HepG2 (cell line): ENCODE data around the gene ARMC3. TPM values are rescaled to one million over a fixed set of nuclear protein-coding genes. Genes with fewer than 3 reads are reported as not detected.

Experiments used
- ATAC-seq: fragments of 200-7000 bp; cut with Tn5 transposase; 3 replicates; pipeline ENCODE4 v1.9.1; 2020; ENCODE audit warnings: mild to moderate bottlenecking, moderate library complexity
- BruUV-seq: library from RNA; stranded (reverse); fragments of 400-500 nt; replicated peaks from 2 replicates; lab custom pipeline; 2021; lab: Mats Ljungman, UMichigan
- CTCF ChIA-PET: fragments of 300-600 bp; formaldehyde crosslinking; extraction: SDS; loops from one replicate; lab custom pipeline; 2021; ENCODE audit warnings: low total read pairs, inconsistent platforms, low intra/inter-chr PET ratio; lab: Yijun Ruan, JAX
- POLR2A ChIA-PET: fragments of 350-600 bp; sonication (Branson Sonifier 250); formaldehyde crosslinking; loops from one replicate; lab custom pipeline; 2020; ENCODE audit warnings: antibody characterized with exemption, inconsistent platforms; lab: Yijun Ruan, JAX
- DNase-seq: peaks from one replicate; pipeline ENCODE4 v3.0.0-alpha.2; 2015; ENCODE audit warnings: low spot score
- FAIRE-seq: peaks from 3 replicates; lab custom pipeline; 2011; peaks lifted over from hg19 to GRCh38; lab: Jason Lieb, UNC
- H2AFZ ChIP-seq: one replicate; pipeline ENCODE4 v1.6.1; 2011; ENCODE audit warnings: low read length, inconsistent platforms
- H3K27ac ChIP-seq: fragments of 300-600 bp; 3 replicates; pipeline ENCODE4 v1.8.0; 2011; ENCODE audit warnings: mixed run types, mild to moderate bottlenecking, mixed read lengths, low read length, inconsistent platforms; ENCODE audit not compliant: insufficient read depth; ENCODE audit errors: extremely low read length
- H3K27me3 ChIP-seq, 2 experiments: fragments of 200-600 bp in 1 of 2; 2 replicates in 1 of 2; 3 replicates in 1 of 2; pipeline versions ENCODE4 v1.6.0 to v1.8.0; 2011; ENCODE audit warnings: low read length in 2 of 2, mild to moderate bottlenecking in 2 of 2, moderate library complexity in 2 of 2, inconsistent platforms in 1 of 2; ENCODE audit not compliant: insufficient read depth in 2 of 2, control insufficient read depth in 1 of 2
- H3K36me3 ChIP-seq, 2 experiments: fragments of 200-600 bp in 1 of 2; replicated peaks in 1 of 2; 2 replicates in 1 of 2; 3 replicates in 1 of 2; pipeline versions ENCODE4 v1.5.1 to v1.8.0; 2011; ENCODE audit warnings: low read length in 2 of 2, inconsistent platforms in 1 of 2; ENCODE audit not compliant: insufficient read depth in 2 of 2, control insufficient read depth in 1 of 2
- H3K4me1 ChIP-seq: 2 replicates; pipeline ENCODE4 v1.5.1; 2012; ENCODE audit warnings: low read length, inconsistent platforms; ENCODE audit not compliant: insufficient read depth
- H3K4me2 ChIP-seq: 2 replicates; pipeline ENCODE4 v1.6.0; 2011; ENCODE audit warnings: low read depth, low read length, inconsistent platforms
- H3K4me3 ChIP-seq, 3 experiments: fragments of 200-600 bp in 1 of 3; sonication (generic), shearing (Covaris generic) in 1 of 3; replicated peaks in 1 of 3; 2 replicates each; pipeline ENCODE4 v1.5.1; 2011 to 2016; ENCODE audit warnings: low read length in 3 of 3, inconsistent platforms in 2 of 3, low read depth in 2 of 3, mild to moderate bottlenecking in 2 of 3, control low read depth in 1 of 3, mixed read lengths in 1 of 3; ENCODE audit not compliant: insufficient read depth in 1 of 3
- H3K79me2 ChIP-seq: one replicate; pipeline ENCODE4 v1.6.1; 2011; ENCODE audit warnings: low read length, inconsistent platforms; ENCODE audit not compliant: insufficient read depth
- H3K9ac ChIP-seq: 2 replicates; pipeline ENCODE4 v1.6.0; 2011; ENCODE audit warnings: mild to moderate bottlenecking, low read depth, low read length, inconsistent platforms; ENCODE audit not compliant: insufficient read depth
- H3K9me3 ChIP-seq: 2 replicates; pipeline ENCODE4 v1.5.1; 2012; ENCODE audit warnings: mild to moderate bottlenecking, low read length
- H4K20me1 ChIP-seq: 2 replicates; pipeline ENCODE4 v1.6.0; 2011; ENCODE audit warnings: inconsistent platforms, mild to moderate bottlenecking, low read length, moderate library complexity; ENCODE audit not compliant: insufficient read depth
- ATRX ChIP-seq: sonication (generic); formaldehyde crosslinking; IDR thresholded peaks from 2 replicates; pipeline ENCODE4 v1.4.0; 2020; ENCODE audit warnings: missing genetic modification reagents, borderline replicate concordance
- HDAC1 ChIP-seq: sonication (generic); formaldehyde crosslinking; IDR thresholded peaks from 2 replicates; pipeline ENCODE4 v1.5.1; 2020; ENCODE audit warnings: mild to moderate bottlenecking, missing genetic modification reagents
- KLF16 ChIP-seq, 2 experiments: sonication (generic) in 1 of 2; formaldehyde crosslinking in 1 of 2; IDR thresholded peaks; 2 replicates each; pipeline versions ENCODE4 v1.6.1 to v1.8.0; 2016 to 2023; ENCODE audit warnings: missing genetic modification reagents in 2 of 2, missing compliant biosample characterization in 1 of 2
- MEIS1 ChIP-seq: sonication (generic); formaldehyde crosslinking; IDR thresholded peaks from 2 replicates; pipeline ENCODE4 v1.9.0; 2021; ENCODE audit warnings: mild to moderate bottlenecking, missing genetic modification reagents, moderate library complexity, borderline replicate concordance
- SMC3 ChIP-seq: IDR thresholded peaks from 2 replicates; pipeline ENCODE4 v1.6.1; 2011; ENCODE audit warnings: low read length, improper control_type of control experiment
- TAF15 ChIP-seq: fragments of 200-400 bp; formaldehyde crosslinking; IDR thresholded peaks from one replicate; pipeline ENCODE4 v1.6.1; 2018; ENCODE audit warnings: mild to moderate bottlenecking, low read depth, low read length; ENCODE audit not compliant: poor library complexity, severe bottlenecking
- ZNF160 ChIP-seq: sonication (generic); formaldehyde crosslinking; IDR thresholded peaks from 2 replicates; pipeline ENCODE4 v1.8.0; 2022; ENCODE audit warnings: mild to moderate bottlenecking, inconsistent platforms, missing genetic modification reagents
- ZNF234 ChIP-seq: sonication (generic); formaldehyde crosslinking; conservative IDR thresholded peaks from 2 replicates; pipeline ENCODE4 v1.5.1; 2020; ENCODE audit warnings: mild to moderate bottlenecking, missing genetic modification reagents
- WGBS: methylation state at CpG from one replicate; pipeline ENCODE4 v1.1.6; 2017; ENCODE audit warnings: low lambda C conversion rate; 5-methylcytosine and 5-hydroxymethylcytosine counted together
- in situ Hi-C: cut with HindIII; loops from 2 replicates; pipeline ENCODE4 v1.10.0; 2017; ENCODE audit warnings: low pct_unique_long_range_greater_than_20kb; ENCODE audit not compliant: extremely low pct_ligation_motif_present
- intact Hi-C: fragments of 100-400 bp; cut with micrococcal nuclease; formaldehyde crosslinking; loops from one replicate; pipeline ENCODE4 v1.10.0; 2022; ENCODE audit not compliant: unreplicated experiment
- polyA plus RNA-seq, 8 experiments: library from polyadenylated mRNA; depleted of rRNA in 3 of 8; stranded (reverse) in 7 of 8; unstranded in 1 of 8; fragments of >200 nt; fragmentation: Illumina TruSeq in 4 of 8; extraction: Trizol in 4 of 8; gene quantifications; 2 replicates each; pipeline versions ENCODE4 v1.2.1 to v1.2.3, GENCODE V29; 2011 to 2016; ENCODE audit warnings: low read depth in 4 of 8, missing spikeins in 1 of 8, mixed read lengths in 1 of 8; ENCODE audit not compliant: insufficient read depth in 1 of 8
- total RNA-seq, 5 experiments: library from RNA; depleted of rRNA; stranded (reverse); fragments of >200 nt; fragmentation: Illumina TruSeq; extraction: Trizol; gene quantifications; 2 replicates each; pipeline ENCODE4 v1.2.3, GENCODE V29; 2016; ENCODE audit warnings: low read depth in 1 of 5
- TF ChIP-seq, protein P1 (sequence below): sonication (generic); formaldehyde crosslinking; IDR thresholded peaks from 2 replicates; pipeline ENCODE4 v1.4.0; 2020; ENCODE audit warnings: missing genetic modification reagents
- TF ChIP-seq, protein P2 (sequence below): sonication (generic); formaldehyde crosslinking; IDR thresholded peaks from 2 replicates; pipeline ENCODE4 v1.8.1; 2023; ENCODE audit warnings: mild to moderate bottlenecking, inconsistent platforms, moderate library complexity, missing genetic modification reagents, borderline replicate concordance
- TF ChIP-seq, protein P3 (sequence below): sonication (generic); formaldehyde crosslinking; IDR thresholded peaks from 2 replicates; pipeline ENCODE4 v1.4.0; 2020; ENCODE audit warnings: missing genetic modification reagents
- TF ChIP-seq, protein P4 (sequence below): sonication (generic); formaldehyde crosslinking; IDR thresholded peaks from 2 replicates; pipeline ENCODE4 v1.9.0; 2021; ENCODE audit warnings: missing genetic modification reagents, borderline replicate concordance

The ARMC3 gene
- total and polyA plus RNA-seq, 2 of the 13 experiments (the other 11 are each of a cell fraction or from before 2014, with no cell fraction given): not detected

DNA sequence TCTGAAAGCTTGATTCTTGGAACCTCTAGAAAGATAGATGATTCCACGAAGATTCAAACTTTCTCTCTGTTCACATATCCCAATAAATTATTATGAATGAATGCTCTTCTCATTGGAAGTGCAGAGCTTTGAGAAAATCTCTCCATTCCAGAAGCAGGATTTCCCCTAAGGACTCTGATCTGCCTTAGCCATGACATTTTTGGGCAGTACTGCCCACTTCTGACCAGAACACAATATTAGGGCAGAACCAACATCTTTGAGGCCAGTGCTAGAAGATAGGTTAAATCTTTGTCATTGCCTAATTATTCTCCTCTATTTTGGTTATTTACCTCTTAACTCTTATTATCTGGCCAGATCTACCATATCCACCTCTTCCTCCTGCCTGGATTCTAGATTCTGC is 49.9 kb downstream of the ARMC3 start:
- Histone ChIP-seq H2AFZ (no peak overlapping the region), H3K79me2 (no peaks in the 10 kb centered on the region), H3K9me3 (no peaks in the 10 kb centered on the region), H3K4me1 (no peaks in the 10 kb centered on the region), H3K4me2 (no peak overlapping the region), H4K20me1 (no peaks in the 10 kb centered on the region), H3K36me3 (no peaks in the 10 kb centered on the region), H3K27me3 (0 out of 5 replicates have a peak, but pooled peaks cover 0 to 5% of the 10 kb centered on the region in 2 experiments), H3K9ac (no peak overlapping the region), H3K27ac (no peak overlapping the region), H3K4me3 (no peak overlapping the region)
- TF ChIP-seq, protein P1, sequence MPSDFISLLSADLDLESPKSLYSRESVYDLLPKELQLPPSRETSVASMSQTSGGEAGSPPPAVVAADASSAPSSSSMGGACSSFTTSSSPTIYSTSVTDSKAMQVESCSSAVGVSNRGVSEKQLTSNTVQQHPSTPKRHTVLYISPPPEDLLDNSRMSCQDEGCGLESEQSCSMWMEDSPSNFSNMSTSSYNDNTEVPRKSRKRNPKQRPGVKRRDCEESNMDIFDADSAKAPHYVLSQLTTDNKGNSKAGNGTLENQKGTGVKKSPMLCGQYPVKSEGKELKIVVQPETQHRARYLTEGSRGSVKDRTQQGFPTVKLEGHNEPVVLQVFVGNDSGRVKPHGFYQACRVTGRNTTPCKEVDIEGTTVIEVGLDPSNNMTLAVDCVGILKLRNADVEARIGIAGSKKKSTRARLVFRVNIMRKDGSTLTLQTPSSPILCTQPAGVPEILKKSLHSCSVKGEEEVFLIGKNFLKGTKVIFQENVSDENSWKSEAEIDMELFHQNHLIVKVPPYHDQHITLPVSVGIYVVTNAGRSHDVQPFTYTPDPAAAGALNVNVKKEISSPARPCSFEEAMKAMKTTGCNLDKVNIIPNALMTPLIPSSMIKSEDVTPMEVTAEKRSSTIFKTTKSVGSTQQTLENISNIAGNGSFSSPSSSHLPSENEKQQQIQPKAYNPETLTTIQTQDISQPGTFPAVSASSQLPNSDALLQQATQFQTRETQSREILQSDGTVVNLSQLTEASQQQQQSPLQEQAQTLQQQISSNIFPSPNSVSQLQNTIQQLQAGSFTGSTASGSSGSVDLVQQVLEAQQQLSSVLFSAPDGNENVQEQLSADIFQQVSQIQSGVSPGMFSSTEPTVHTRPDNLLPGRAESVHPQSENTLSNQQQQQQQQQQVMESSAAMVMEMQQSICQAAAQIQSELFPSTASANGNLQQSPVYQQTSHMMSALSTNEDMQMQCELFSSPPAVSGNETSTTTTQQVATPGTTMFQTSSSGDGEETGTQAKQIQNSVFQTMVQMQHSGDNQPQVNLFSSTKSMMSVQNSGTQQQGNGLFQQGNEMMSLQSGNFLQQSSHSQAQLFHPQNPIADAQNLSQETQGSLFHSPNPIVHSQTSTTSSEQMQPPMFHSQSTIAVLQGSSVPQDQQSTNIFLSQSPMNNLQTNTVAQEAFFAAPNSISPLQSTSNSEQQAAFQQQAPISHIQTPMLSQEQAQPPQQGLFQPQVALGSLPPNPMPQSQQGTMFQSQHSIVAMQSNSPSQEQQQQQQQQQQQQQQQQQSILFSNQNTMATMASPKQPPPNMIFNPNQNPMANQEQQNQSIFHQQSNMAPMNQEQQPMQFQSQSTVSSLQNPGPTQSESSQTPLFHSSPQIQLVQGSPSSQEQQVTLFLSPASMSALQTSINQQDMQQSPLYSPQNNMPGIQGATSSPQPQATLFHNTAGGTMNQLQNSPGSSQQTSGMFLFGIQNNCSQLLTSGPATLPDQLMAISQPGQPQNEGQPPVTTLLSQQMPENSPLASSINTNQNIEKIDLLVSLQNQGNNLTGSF: no peak
- TF ChIP-seq KLF16 (CRISPR knock-in tag; IDR thresholded peaks at IDR 0.05) (no peak), SMC3 (no peak), ATRX (CRISPR knock-in tag) (no peak), MEIS1 (no peak), ZNF160 (no peak), ZNF234 (CRISPR knock-in tag) (no peak), TAF15 (no peak), HDAC1 (CRISPR knock-in tag) (no peak)
- TF ChIP-seq, protein P2, sequence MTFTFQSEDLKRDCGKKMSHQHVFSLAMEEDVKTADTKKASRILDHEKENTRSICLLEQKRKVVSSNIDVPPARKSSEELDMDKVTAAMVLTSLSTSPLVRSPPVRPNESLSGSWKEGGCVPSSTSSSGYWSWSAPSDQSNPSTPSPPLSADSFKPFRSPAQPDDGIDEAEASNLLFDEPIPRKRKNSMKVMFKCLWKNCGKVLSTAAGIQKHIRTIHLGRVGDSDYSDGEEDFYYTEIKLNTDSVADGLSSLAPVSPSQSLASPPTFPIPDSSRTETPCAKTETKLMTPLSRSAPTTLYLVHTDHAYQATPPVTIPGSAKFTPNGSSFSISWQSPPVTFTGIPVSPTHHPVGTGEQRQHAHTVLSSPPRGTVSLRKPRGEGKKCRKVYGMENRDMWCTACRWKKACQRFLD (CRISPR knock-in tag): no peak
- TF ChIP-seq, protein P3, sequence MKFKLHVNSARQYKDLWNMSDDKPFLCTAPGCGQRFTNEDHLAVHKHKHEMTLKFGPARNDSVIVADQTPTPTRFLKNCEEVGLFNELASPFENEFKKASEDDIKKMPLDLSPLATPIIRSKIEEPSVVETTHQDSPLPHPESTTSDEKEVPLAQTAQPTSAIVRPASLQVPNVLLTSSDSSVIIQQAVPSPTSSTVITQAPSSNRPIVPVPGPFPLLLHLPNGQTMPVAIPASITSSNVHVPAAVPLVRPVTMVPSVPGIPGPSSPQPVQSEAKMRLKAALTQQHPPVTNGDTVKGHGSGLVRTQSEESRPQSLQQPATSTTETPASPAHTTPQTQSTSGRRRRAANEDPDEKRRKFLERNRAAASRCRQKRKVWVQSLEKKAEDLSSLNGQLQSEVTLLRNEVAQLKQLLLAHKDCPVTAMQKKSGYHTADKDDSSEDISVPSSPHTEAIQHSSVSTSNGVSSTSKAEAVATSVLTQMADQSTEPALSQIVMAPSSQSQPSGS (CRISPR knock-in tag): no peak
- TF ChIP-seq, protein P4, sequence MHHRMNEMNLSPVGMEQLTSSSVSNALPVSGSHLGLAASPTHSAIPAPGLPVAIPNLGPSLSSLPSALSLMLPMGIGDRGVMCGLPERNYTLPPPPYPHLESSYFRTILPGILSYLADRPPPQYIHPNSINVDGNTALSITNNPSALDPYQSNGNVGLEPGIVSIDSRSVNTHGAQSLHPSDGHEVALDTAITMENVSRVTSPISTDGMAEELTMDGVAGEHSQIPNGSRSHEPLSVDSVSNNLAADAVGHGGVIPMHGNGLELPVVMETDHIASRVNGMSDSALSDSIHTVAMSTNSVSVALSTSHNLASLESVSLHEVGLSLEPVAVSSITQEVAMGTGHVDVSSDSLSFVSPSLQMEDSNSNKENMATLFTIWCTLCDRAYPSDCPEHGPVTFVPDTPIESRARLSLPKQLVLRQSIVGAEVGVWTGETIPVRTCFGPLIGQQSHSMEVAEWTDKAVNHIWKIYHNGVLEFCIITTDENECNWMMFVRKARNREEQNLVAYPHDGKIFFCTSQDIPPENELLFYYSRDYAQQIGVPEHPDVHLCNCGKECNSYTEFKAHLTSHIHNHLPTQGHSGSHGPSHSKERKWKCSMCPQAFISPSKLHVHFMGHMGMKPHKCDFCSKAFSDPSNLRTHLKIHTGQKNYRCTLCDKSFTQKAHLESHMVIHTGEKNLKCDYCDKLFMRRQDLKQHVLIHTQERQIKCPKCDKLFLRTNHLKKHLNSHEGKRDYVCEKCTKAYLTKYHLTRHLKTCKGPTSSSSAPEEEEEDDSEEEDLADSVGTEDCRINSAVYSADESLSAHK (CRISPR knock-in tag): no peak
- in situ Hi-C loops (no loop called here), intact Hi-C loops (no loop called here)
- no TSS peak for BruUV-seq
- ChIA-PET CTCF (no interaction called here), POLR2A (interaction anchor here (0.6 kb wide), 1 partner anchor 443 kb away, joined by 3 read pairs; no protein-coding TSS in a partner anchor)
- DNase-seq: no peak
- 13% methylated on average over 1 of the region's 1 CpG for WGBS
- no peak for FAIRE-seq
- ATAC-seq: no peak
